ENCODE results near the gene PTEN.

Gene PTEN

DNA sequence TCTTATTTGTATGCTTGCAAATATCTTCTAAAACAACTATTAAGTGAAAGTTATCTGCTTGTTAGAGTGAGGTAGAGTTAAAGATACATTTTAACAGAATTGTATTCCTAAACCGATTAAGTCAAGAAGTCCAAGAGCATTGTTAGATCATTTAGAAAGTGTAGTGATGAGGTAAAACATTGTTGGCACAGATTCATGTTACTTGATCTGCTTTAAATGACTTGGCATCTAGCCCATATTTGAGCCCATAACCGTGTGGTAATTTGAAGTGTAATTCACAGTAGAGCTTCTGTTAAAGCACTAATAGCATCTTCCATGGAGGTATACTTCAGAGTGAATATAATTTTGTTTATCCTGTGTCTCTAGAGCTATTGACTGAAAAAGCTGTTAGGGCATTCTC is 62.1 kb downstream of the PTEN start:
- DNase-seq, result no peak

DNA sequence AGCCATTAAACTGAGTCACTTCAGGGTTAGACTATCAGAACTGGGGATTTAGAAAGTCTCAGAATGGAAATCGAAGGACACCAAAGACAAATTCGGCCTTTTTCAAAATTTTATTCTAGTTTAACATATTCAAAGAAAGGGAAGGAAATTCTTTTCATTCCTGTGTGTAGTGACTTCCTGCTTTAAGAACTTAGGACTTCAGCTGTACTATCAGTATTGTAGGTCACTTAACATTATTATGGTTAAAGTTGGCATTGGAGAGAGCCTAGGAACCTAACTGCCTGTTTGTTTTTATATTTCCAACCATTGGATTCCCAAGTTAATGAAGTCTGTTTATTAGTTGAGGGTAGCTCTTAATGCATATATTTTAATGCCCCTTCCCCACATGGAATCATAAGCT is 63.7 kb downstream of the PTEN start:
- DNase-seq, result no peak

DNA sequence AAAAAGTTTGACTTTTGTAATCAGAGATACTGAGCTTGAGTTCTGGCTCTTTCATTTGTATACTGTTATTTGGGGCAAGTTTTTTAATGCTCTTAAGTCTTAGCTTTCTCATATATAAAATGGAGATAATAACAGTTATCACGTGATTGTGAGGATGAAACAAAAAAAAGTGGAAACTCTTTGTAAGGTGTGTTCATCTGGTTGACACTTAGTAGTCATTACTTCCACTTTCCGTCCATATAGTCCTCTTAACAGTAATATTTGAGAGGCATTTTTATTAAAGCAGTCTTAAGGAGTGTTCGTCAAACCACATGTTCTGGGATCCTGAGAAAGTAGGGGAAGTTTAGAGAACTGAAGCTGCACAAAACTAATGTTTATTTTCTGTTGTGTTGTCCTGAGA is 65.6 kb downstream of the PTEN start:
- no peak for DNase-seq

DNA sequence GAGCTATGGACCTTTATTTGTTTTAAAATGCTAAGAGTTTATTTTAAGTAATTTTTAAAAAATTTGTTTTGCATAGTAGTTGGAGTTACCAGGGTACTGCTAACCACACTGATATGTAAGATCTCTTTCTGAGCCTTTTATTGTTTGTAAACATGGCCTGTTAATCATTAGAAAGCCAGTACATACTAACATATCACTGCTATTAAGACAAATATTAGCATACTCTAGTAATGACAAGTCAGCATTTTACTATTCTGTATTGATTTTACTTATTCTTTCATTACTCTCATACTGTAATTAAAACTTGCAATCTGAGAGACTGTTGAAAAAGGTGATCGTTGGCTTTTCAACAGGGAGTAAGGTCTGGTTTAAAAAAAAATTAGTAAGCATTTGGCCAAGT is 66.7 kb downstream of the PTEN start:
- no peak for DNase-seq

DNA sequence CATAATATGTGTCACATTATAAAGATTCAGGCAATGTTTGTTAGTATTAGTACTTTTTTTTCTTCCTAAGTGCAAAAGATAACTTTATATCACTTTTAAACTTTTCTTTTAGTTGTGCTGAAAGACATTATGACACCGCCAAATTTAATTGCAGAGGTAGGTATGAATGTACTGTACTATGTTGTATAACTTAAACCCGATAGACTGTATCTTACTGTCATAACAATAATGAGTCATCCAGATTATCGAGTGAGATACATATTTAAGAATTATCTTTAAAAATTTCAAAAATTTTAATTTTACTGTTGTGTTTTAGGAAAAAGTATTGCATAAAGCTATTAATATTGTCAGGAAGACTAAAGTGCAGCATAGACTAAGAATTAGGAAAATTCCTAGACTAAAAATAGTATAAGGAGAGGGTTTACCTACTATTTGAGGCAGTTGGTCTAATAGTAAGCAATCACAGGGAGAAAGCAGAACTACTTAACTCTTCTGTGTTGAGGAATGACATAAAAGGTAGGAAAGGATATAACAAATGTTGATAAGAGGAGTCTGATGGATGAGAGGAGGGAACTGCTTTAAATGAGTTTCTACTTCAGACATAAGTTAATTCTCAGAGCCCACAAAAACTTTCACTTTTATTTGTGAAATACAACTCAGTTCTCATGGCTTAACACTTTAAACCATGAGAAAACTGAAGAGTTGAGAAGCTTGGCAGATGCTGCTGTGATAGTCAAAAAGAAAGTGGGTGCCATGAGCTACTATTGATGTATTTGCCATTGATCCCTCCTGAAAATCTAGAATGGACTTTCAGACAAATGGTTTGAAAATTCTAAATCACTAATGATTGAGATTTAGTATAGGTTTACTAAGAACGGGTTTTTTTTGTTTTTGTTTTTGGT is 67.8 kb downstream of the PTEN start:
- DNase-seq, result no peak

DNA sequence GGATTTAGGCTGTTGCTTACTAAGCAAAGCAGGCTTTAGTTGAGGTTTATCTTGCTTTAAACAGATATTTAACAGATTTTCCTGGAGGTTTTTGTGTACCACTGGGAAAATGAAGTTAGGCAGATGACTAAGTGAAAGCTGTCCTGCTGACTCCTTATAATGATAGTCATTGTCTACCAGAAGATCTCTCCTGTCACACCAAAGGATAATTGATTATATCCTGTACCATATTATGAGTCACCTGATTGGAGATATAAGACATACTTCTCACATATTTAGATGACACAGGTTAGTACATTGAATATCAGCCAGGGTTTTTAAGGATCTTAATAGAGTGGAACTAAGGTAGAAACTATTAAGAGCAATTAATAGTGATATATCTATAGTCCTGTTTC is 68.4 kb downstream of the PTEN start:
- no peak for DNase-seq

DNA sequence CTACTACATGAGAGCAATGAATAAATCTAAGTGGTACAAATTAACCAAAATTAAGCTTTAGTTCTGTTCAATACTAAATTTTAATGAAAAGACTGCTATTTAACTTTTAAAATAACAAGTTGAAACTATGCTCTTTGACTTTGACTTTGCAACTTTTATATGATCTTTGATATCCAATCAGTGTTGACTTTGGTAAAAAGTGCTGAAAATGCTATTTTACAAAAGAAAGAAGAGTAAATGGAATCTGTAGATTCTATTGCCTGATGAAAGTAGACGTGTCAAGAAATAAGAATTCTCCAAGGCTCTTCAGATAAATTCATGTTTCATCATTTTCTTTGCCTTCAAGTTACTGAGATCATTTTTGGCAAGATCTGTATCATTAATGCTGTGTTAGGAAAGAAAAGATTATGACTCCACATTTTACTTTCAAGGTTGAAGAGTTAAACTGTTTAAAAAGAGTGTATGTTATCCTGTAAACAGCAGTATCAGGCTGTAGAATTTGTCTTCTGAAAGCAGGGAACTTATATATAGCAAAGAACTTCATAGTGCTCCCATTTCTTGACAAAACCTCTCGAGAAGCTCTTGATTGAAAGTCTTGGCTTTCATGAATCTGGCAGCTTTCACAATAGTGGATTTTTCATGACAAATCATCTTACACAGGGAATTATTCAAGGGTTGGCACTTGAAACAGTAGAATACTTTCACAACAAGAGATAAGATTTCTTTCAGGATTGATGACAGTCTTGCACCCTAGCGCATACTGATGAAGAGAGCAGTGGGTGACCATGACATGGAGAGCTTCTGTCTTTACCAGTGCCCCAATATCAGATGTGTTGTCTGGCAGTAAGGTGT is 72.1 kb downstream of the PTEN start:
- no peak for DNase-seq

DNA sequence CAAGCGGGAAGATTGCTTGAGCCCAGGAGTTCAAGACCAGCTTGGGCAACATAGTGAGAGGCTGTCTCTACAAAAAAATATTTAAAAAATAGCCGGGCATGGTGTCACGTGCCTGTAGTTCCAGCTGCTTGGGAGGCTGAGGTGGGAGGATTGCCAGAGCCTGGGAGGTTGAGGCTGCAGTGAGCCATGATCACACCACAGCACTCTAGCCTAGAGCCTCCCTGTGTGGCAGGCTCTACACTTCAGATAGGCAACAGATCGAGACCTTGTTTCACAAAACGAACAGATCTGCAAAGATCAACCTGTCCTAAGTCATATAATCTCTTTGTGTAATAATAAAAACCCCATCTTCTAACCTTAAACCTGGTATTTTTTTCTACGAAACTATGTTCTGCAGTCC is 76.8 kb downstream of the PTEN start:
- no peak for DNase-seq

DNA sequence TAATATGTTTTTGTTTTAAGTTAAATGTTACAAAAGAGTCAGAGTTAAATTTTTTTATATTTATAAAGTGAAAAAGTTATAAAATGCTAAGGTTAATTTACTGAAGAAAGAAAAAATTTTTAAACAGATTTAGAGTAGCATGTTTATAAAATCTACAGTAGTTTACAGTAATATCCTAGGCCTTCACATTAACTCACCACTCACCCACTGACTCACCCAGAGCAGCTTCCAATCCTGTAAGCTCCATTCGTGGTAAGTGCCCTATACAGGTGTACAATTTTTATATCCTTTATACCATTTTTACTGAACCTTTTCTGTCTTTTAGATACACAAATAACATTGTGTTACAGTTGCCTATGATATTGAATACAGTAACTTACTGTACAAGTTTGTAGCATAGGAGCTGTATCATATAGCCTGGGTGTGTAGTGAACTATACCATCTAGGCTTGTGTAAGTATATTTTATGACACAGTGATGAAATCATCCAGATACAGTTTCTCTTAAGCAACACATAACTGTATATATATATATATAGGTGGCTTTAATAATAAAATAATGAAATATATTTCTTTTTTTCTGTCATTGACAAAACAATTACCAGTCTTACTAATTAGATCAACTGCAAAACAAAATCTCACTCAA is 79.6 kb downstream of the PTEN start:
- DNase-seq, result no peak

DNA sequence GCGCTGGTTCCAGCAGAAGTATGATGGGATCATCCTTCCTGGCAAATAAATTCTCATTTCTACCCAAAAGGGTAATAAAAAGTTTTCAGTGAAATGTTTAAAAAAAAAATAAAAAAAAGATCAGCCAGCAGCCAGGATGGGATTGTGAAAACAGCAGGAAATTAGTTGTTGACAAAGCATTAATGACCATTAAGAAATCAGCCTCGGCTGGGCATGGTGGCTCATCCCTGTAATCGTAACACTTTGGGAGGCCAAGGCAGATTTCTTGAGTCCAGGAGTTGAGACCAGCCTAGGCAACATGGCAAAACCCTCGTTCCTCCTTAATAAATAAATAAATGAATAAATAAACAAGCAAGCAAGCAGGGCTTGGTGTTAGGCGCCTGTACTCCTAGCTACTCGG is 82.6 kb downstream of the PTEN start:
- no peak for DNase-seq

DNA sequence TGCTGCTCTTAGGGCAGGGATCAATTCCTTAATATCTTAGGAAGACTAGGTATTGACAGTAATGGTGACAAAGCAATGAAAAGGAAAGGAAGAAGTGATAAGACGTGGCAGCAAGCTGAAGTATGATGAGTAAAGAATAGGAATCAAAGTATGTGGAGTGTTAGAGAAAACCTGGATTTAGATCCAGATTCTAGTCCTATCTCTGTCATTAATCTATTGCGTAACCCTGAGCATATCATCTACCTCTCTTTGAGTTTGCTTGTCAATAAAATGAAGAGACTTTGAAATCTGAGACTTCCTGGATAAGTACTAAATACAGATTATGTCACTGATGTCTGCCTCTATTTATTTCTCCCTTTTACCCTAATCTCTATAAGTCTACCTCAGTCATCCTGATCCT is 89.2 kb downstream of the PTEN start:
- DNase-seq, result no peak

DNA sequence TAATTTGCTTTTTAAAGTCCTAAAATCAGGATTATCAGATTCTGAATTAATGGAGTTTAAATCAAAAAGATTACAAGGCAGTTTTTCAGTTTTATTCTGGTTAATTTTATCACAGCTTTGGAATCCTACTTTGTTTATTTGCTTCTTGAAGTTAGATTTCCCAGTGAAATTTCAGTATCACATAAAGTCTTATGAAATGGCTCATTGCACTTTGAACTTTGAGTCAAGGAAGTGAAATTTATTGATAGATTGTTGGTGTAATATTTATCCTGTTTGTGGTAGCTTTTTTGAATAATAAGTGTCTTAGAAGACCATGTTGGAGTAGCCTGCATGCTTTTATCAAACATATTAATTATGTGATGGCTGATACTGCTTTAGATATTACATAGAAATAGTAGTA is 92.6 kb downstream of the PTEN start:
- DNase-seq, result no peak

DNA sequence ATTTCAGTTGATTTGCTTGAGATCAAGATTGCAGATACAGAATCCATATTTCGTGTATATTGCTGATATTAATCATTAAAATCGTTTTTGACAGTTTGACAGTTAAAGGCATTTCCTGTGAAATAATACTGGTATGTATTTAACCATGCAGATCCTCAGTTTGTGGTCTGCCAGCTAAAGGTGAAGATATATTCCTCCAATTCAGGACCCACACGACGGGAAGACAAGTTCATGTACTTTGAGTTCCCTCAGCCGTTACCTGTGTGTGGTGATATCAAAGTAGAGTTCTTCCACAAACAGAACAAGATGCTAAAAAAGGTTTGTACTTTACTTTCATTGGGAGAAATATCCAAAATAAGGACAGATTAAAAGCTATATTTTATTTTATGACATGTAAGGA is 94.3 kb downstream of the PTEN start:
- no peak for DNase-seq

DNA sequence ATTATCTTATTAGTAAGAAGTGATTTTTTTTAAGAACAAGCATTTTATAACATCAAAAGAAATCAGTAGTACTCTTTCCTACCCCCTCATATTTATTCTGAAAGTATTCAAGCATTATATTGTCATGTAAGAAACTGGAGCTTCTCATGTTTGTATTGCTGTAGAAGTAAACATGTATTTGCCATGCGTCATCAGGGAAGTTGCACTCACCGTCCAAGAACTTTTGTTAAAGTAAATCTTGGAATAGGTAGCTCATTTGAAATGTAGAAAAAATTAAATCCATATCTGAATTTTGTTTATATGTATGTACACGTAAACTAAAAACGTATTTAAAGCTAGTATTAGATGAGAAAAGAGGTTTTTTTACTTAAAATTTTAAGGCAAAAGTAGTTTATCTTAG is 96.8 kb downstream of the PTEN start:
- no peak for DNase-seq

DNA sequence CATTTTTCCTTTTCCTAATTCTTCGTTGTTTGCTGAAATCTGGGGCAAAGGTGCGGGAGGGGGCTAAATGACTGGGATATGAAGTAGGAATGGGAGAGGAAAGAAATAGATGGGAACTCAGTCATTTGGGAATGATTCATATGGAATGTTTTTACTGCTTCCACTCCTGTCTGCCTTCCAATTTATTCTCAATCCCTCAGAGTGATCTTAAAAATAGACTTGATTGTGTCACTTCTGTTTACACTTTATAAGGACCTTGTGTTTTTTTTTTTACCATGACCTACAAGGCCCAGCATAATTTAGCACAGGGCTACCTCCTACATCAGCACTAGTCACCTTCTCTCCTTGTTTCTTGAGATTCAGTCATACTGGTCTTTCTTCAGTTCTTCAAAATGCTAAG is 97.9 kb downstream of the PTEN start:
- peak; percentile 51 for DNase-seq

DNA sequence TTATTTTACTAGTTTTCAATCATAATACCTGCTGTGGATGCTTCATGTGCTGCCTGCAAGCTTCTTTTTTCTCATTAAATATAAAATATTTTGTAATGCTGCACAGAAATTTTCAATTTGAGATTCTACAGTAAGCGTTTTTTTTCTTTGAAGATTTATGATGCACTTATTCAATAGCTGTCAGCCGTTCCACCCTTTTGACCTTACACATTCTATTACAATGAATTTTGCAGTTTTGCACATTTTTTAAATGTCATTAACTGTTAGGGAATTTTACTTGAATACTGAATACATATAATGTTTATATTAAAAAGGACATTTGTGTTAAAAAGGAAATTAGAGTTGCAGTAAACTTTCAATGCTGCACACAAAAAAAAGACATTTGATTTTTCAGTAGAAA is 103.0 kb downstream of the PTEN start:
- DNase-seq, result no peak

DNA sequence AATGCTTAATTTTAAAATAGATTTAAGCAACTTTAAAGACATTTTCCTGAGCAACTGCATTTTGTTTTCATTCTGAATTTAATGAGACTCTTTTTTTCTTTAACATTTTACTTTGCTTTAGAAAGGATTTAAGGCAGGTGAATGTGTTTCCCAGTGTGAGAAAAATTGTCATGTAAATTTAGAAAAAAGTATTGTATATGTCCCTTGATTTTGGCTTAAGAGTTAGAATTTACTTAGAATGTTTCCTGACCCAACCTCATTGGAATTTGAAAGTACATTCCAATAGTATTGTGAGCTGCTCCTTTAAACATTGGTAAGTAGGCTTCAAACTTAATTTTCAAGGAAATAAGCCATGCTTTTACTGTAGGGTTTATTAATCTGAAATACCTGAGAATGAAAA is 110.2 kb downstream of the PTEN start:
- no peak for DNase-seq

DNA sequence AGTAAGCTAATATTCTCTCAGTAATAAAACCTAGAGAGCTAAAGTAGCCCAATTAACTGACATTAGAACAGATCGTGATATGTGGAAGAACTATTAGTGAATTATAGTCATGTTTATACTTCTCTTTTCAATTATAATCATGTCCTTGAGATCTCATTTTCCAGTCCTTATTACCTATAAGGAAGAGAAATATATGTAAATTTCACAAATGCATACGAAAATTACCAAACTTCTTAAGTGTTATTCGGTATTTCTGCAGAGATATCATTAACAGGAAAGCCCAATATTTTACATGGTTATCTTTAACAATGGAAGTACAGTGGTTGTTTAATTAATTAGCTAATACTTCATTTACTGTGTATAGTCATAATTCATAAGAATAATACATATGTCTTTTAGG is 110.7 kb downstream of the PTEN start:
- DNase-seq, result no peak

DNA sequence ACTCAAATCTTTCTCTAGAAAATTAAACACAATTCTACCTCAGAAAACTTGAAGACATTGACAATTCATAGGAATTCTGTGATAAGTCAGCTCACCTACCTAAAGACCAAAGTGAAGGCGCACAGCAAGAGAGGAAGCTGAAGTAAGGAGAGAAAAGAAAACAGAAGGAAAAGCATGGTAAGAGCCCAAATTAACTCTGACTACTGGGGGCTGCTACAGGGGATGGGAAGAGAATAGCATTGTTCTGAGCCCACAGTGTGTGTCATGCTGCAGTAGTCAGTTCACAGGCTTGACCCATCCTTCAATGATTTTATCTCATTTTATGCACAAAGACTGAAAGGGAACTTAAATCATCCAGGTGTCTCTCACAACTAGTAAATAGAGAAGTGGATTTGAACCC is 111.3 kb downstream of the PTEN start:
- DNase-seq, result no peak

DNA sequence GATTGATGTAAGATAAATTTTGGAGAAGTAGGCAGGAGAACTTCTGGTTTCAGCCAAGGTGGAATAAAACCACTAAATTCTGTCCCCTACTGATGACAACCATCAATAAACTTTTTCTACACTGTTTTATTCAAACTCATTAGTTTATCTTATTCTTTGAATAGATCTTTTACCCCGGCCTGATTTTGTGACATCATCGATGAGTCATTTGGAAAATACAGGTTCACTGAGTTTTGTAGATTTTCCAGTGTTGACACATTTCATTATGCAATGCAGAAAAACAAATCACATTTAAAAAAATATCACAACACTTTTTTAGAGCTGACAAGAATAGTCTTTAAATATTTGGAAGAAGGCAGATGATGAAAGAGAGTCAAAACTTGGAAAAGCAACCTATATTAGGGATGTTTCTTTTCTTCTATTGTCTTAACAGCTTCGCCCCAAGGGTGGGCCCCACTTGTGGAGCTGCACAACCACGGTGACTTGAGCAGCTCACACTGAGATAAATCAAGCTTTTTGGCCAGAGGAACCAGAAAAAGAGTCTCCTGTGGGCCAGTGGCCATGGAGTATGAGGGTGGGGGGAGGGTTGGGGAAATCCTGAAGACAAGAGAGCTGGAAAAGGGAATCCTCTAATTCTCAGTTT is 112.8 kb downstream of the PTEN start:
- DNase-seq, result no peak

DNA sequence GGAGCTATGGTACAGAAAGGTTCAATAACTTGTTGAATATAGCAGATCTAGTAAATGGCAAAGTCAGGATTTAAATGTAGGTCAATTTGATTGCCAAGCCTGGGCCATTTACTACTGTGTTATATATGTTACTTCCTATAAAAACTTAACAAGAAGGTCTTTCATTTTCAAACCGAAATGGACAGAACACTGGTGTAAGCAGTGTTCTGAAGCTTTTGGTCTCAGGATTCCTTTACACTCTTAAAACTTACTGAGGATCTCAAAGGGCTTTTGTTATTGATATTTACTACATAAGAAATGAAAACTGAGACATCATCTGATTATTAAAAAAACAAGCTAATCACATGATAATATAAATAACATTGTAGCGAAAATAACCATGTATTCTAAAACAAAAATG is 114.7 kb downstream of the PTEN start:
- no peak for DNase-seq

DNA sequence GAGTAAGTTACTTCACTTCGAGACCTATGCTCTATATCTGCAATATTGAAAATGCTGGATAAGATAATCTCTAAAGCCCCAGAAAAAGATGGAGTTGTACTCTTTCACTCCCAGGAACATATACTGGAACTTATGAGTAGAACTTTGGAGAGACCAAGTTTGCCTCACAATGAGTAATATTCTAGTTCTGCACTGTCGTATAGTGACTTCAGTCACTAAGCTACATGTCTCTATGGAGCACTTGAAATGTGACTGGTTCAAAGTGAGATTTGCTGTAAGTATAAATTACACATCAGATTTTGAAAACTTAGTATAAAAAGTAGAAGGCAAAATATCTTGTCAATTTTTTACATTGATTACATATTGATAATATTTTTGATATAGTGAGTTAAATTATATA is 116.4 kb downstream of the PTEN start:
- DNase-seq, result no peak

DNA sequence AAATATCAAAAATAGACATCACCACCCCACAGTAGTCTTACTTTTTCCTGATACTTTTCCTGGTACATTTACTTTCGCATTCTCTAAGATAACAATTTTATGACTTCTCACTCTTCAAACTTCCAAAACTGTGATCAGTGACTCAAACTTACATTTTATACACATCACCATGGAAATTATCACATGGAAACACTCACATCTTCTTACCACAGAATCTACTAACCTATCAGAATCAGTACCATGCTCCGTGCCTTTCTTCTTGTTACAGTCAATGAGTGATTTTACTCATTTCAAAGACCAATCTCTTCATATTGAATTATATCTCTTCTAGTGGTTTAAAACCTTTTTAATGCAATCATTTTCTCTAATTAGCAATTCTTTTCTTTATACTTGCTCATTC is 120.3 kb downstream of the PTEN start:
- no peak for DNase-seq

Data from kidney glomerular epithelial cell (primary cell).